ENCODE measurements around the gene SOX13.
A peak's percentile ranks its signal among the peaks of the same experiment; 100 is the strongest.

Gene SOX13

GRCh38 chr1:204154568-204155255 lies 81.8 kb downstream of the SOX13 start:
- DNase-seq, result no peak

- DNase-seq, result no peak
Observed at GRCh38 chr1:204155881-204156280, 83.0 kb downstream of the SOX13 start.

GRCh38 chr1:204157962-204158361 lies 85.0 kb downstream of the SOX13 start:
- no peak for DNase-seq

GRCh38 chr1:204161609-204162493 lies 88.9 kb downstream of the SOX13 start:
- no peak for DNase-seq

GRCh38 chr1:204162494-204163074 lies 89.7 kb downstream of the SOX13 start:
- peak; percentile 72 for DNase-seq

- no peak for DNase-seq
Observed at GRCh38 chr1:204166219-204166618, 93.3 kb downstream of the SOX13 start, which contains the start of gene REN. REN (minus strand) TSS chr1:204166337; CDS start chr1:204166293, 44 bp downstream.

GRCh38 chr1:204167730-204168129 lies 94.8 kb downstream of the SOX13 start:
- DNase-seq, result no peak

- no peak for DNase-seq
Observed at GRCh38 chr1:204169858-204170257, 96.9 kb downstream of the SOX13 start.

GRCh38 chr1:204170494-204171155 lies 97.7 kb downstream of the SOX13 start:
- DNase-seq, result no peak

- DNase-seq, result no peak
Observed at GRCh38 chr1:204171751-204172178, 98.8 kb downstream of the SOX13 start.

- no peak for DNase-seq
Observed at GRCh38 chr1:204172404-204173029, 99.6 kb downstream of the SOX13 start.

- no peak for DNase-seq
Observed at GRCh38 chr1:204174958-204175357, 102.0 kb downstream of the SOX13 start.

GRCh38 chr1:204176049-204176448 lies 103.1 kb downstream of the SOX13 start:
- no peak for DNase-seq

- DNase-seq, result no peak
Observed at GRCh38 chr1:204177133-204177532, 104.2 kb downstream of the SOX13 start.
